NCI-H345 (cell line): ENCODE data around the gene ZNF500.

Experiments used
- DNase-seq: peaks from one replicate; lab custom pipeline; 2025; lab: John Stamatoyannopoulos, UW

The ZNF500 gene

DNA sequence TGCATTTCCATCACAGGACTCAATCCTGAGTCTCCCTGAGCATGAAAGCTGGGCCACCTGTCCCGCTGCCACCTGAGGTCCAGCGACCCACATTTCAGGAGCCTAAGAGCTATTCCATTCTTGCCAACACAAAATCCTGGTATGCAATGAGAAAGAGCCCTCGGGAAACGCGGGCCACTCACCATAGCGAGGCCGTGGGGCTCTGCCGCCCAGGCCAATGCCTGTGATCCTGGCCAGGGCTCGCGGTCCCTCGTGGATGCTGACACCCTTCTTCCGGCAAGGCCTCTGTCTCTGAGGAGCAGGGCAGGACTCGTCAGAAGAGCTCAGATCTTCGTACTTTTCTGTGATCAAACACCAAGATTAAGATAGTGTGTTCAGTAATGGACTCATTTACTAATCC lies 62.0 kb downstream of the ZNF500 start:
- DNase-seq: no peak

- DNase-seq: no peak
These were observed 62.5 kb downstream of the ZNF500 start for GRCh38 chr16:4704491-4704890.

- no peak for DNase-seq
These were observed 63.1 kb downstream of the ZNF500 start for GRCh38 chr16:4703906-4704305.

- no peak for DNase-seq
These were observed 64.5 kb downstream of the ZNF500 start for GRCh38 chr16:4702466-4702808.

DNA sequence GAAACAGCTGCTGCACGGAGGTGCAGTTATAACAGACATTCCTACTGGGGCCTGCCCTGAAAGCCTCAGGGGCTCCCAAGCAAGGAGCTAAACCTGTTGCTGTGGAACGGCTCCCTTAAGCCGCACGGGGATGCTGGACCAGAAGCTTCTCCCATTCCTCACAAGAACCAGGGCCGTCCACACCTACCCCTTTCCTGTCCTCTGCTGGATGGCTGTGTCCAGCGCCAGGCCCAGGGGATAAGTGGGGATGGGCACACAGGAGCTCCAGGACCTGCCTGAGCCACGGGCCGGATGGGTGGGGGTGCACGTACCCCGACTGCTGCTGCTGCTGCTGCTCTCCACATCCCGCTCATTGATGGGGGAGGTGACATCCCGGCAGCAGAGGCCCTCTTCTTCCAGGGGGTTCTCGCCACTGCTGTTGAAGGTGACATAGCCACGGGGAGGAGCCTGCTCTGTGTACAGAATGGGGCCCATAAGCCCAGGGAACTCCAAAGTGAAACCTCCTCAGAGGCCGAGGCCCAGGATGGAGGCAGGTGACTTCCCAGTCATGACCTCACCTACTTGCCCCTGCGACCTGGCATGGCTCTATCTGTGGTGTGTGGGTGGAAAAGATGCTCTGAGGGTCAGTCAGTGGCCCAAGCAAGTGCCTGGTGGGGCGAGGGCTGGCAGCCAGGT lies 65.0 kb downstream of the ZNF500 start:
- no peak for DNase-seq

DNA sequence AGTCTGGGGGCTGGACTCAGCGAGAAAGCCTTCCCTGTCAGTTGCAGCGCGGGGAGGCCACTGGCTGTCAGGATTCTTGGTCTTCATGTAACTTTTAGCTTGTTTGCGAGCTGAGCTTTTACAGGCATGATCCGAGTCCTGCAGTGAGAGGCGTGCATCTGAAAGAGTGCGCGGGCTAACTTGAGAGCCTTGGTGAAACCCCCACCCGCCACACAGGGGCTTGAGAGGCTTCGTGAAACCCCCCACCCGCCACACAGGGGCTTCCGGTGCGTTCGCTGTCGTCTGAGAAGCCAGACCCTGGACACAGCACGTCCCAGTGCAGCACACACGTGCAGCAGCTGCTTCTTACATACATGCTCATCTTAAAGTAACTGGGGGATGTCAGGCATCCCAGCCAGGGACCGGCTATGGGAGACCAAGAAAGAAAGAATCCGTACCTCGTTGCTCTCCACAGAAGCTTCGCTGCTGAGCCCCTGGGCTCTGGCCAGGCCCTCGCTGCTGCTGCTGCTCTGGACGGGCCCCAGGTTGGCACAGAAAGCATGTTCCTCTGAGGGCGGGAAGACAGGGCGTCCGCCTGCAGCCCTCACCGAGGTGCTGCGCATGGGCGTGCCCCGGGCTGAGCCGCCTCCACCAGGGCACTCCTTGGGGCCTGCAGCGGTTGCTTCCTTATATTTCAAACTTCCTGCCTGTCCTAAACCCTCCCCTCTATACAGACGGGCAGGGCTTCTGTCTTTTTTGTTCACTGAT lies 65.8 kb downstream of the ZNF500 start:
- DNase-seq: no peak

GRCh38 chr16:4700380-4700996 lies 66.5 kb downstream of the ZNF500 start:
- DNase-seq: no peak

GRCh38 chr16:4699046-4699556 lies 67.9 kb downstream of the ZNF500 start:
- DNase-seq: no peak

DNA sequence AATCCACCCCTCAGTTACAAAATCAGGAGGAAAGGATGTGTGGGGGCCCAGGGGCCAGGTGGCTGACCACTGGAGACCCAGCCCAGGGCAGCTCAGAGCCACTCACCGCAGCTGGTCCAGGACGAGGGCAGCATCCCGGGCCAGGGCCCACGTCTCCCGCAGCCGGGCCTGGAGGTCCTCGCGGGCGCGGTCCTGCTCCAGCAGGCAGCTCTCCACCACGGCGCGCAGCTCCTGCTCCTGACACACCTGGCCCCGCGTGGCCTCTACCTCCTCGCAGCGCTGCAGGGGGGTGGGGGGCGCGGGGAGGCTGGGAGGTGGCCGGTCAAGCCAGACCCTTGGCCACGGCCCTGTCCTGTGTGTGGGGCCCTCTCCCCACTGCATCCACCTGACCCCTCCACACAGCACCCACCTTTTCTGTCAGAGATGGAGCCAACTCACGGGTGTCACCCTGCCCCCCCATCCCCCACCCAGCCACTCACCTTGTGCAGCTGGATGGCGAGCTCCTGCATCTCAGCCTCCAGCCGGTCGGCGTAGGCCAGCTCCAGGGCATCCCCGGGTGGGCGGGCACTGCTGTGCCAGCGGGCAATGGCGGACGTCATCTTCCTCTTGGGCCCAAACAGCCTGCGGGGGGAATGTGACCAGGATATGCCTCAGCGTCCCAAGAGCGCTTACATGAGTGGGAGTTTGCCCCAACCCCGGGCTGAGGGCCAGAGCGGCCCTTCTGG lies 68.5 kb downstream of the ZNF500 start:
- DNase-seq: no peak
